ENCODE data around the gene LIMCH1. TPM values are rescaled to one million over a fixed set of nuclear protein-coding genes. Genes with fewer than 3 reads are reported as not detected.

The LIMCH1 gene
- total RNA-seq, 2 experiments from 2014 or later = not detected

DNA sequence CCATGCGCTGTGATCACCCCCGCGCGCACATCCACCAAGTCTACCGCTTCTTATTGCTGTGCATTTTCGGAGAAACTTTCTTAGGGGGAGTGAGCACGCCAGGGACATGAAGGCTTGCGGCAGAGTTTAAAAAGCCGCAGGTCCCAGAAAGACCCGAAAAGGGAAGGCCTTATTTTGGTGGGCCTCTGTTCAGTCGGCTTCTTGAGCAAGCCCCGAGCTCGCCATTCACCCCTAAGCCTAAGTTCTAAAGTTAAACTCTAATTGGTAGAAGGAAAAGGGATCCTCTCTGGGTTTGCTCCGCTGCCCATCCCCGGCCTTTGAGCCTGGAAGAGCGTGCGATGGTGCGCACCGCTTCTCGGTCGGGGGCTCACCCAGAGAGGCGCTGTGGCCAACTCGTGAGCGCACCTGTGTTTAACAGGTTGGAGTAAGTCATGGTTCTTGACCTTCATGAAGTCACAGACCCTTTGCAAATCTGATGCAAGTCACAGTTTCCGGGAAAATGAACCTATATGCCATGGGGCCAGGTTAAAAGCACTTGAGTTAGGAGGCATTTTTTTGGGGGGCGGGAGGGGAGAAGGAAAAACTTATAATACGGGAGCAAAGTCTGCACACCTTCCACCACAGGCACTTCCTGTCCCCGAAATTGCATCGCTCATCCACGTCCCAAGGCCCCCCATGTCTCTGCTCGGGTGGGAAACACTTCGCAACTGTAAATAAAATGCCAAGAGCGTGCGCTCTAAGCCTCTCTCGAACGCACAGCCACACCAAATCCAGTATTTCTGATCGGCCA lies 208.7 kb downstream of the LIMCH1 start:
- TF ChIP-seq, protein P1, sequence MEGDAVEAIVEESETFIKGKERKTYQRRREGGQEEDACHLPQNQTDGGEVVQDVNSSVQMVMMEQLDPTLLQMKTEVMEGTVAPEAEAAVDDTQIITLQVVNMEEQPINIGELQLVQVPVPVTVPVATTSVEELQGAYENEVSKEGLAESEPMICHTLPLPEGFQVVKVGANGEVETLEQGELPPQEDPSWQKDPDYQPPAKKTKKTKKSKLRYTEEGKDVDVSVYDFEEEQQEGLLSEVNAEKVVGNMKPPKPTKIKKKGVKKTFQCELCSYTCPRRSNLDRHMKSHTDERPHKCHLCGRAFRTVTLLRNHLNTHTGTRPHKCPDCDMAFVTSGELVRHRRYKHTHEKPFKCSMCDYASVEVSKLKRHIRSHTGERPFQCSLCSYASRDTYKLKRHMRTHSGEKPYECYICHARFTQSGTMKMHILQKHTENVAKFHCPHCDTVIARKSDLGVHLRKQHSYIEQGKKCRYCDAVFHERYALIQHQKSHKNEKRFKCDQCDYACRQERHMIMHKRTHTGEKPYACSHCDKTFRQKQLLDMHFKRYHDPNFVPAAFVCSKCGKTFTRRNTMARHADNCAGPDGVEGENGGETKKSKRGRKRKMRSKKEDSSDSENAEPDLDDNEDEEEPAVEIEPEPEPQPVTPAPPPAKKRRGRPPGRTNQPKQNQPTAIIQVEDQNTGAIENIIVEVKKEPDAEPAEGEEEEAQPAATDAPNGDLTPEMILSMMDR (IDR thresholded peaks at IDR 0.05) = no peak
- no peaks in the 10 kb centered on the region for H3K9me3 Mint-ChIP-seq
- H3K4me3 Mint-ChIP-seq = no peak overlapping the region
- ChIA-PET POLR2A (no interaction called here), CTCF (no interaction called here)
- no peaks in the 10 kb centered on the region for H3K4me1 Mint-ChIP-seq (ENCODE audit: low read depth)
- H3K27me3 Mint-ChIP-seq = peaks cover 68% of the 10 kb centered on the region
- no peak for DNase-seq
- intact Hi-C loops (cut with micrococcal nuclease) = loop anchor here (5.0 kb wide), 1 partner anchor 136 kb away; no protein-coding TSS in a partner anchor
- peaks cover 4% of the 10 kb centered on the region for H3K36me3 Mint-ChIP-seq (ENCODE audit: low read depth)
- no peak overlapping the region for H3K27ac Mint-ChIP-seq
- no peak for ATAC-seq

DNA sequence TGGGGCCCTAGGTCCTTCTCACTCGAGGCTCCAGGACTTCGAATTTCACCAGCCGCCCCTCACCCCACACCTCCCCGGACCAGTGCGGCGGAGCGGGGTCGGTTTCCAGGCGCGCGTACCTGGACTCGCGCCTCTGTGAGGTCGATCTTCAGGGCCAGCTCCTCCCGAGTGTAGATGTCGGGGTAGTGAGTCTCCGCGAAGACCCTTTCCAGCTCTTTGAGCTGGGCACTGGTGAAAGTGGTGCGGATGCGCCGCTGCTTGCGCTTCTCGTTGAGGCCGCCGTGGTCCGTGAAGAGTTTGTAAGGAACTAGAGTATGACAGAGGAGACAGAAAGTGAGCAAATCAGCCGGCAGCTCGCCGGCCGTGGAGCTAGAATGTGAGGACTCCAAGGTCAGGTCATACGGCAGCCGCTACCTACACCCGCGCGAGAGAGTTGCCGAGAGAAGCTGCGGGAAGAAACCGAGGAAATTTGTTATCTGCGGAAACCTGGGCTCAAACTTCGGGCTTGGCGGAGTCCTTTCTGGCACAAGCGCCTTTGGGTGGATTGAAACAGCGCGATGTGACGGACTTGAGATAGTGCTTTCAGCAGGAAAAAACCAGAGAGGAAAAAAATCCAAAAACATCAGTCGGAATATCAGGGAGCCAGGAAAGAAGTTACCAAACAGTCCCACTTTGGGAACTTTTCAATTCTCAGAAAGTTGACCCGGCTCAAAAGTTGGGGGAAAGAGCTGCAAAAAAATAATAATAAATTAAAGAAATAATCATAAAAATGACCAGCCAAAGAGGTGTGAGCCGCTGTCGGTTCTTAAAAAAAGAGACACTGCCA lies 209.5 kb downstream of the LIMCH1 start:
- TF ChIP-seq, protein P1 (IDR thresholded peaks at IDR 0.05) = no peak
- CTCF ChIA-PET = interaction anchor here (1.8 kb wide), 1 partner anchor 140 kb away, joined by 4 read pairs; no protein-coding TSS in a partner anchor
- H3K36me3 Mint-ChIP-seq (ENCODE audit: low read depth) = peaks cover 4% of the 10 kb centered on the region
- DNase-seq = no peak
- H3K9me3 Mint-ChIP-seq = no peaks in the 10 kb centered on the region
- no peaks in the 10 kb centered on the region for H3K4me1 Mint-ChIP-seq (ENCODE audit: low read depth)
- H3K27ac Mint-ChIP-seq = no peak overlapping the region
- POLR2A ChIA-PET = no interaction called here
- intact Hi-C loops (cut with micrococcal nuclease) = loop anchor here (5.0 kb wide), 1 partner anchor 135 kb away; no protein-coding TSS in a partner anchor
- H3K4me3 Mint-ChIP-seq = no peak overlapping the region
- H3K27me3 Mint-ChIP-seq = peaks cover 76% of the 10 kb centered on the region
- no peak for ATAC-seq

DNA sequence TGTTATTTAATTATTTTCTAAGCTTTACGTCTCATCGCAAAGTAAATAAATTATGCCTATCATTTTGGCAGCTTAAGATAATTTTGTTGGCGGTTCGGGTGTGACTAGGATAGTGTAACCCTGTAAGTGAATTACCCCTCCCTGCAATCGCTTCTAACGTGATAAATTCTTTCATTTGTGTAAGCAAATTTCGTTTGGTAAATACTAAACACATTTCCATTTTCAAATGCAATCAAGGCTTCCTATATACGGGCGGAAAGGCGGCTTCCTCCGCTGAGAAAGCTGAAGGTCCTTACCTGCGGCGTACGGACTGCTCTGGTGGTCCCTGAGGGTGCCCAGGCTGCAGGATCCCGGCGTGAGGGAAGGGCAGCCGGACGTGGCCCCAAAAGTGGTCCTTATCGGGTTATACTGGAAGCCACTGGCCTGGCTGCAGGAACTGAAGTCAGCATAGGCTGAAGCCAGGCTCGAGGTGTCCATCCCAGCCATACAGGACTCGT lies 210.2 kb downstream of the LIMCH1 start:
- Mint-ChIP-seq H3K27ac (no peak overlapping the region), H3K9me3 (no peaks in the 10 kb centered on the region), H3K36me3 (ENCODE audit: low read depth) (peaks cover 4% of the 10 kb centered on the region), H3K27me3 (peaks cover 82% of the 10 kb centered on the region), H3K4me1 (ENCODE audit: low read depth) (no peaks in the 10 kb centered on the region), H3K4me3 (no peak overlapping the region)
- intact Hi-C loops (cut with micrococcal nuclease) = loop anchor here (5.0 kb wide), 1 partner anchor 134 kb away; no protein-coding TSS in a partner anchor
- POLR2A ChIA-PET = no interaction called here
- TF ChIP-seq, protein P1 (IDR thresholded peaks at IDR 0.05) = no peak
- CTCF ChIA-PET = interaction anchor here (1.4 to 1.8 kb wide), 2 partner anchors 73 to 140 kb away, joined by 4 read pairs; no protein-coding TSS in a partner anchor
- DNase-seq = no peak
- no peak for ATAC-seq

DNA sequence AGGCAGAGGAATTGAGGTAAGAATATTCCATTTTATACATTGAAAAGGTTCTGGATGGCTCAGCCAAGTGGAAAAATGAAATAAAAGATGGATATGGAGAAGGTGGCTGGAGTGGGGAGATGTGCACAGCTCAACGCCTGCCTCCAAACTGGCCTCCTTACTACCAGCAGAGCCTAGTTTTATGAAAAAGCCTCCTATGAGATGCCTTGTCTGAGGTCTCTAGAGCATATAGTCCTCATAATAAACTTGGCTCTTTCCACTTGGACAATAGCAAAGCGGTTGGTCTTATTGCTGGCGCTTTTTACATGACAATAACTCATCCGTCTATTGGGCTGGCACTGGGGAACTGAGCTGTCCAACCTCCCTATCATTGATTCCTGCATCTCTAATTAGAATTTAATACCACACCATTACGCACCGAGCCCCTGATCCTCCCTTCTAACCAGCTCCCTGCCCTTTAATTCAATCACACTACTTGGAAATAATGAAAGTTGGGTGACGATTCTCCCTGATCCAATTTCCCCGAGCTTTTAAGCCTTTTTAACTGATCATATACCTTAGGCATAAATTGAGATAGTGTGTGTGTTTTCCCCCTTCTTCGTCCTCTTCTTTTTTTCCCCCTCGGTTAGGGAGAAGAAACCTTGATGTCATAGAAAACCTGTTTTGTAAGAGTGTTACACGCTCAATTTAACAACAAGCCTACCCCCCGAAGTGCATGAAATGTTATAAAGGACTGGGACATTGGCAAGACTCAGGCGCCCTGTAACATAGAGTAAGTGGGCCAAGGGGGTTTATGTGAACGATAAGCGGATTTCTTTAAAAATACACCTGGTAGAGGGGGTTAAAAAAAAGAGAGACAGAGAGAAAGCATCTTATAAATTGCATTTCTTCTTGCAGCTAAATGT lies 210.9 kb downstream of the LIMCH1 start, which contains the start of gene PHOX2B:
Gene PHOX2B, minus strand, starts transcription at position 155 of the 905 bp plus-strand sequence. Its CDS starts 115 bp downstream, at position 40.
- Mint-ChIP-seq H3K4me1 (ENCODE audit: low read depth) (no peaks in the 10 kb centered on the region), H3K27ac (no peak within 1 kb of the TSS), H3K4me3 (no peak within 1 kb of the TSS), H3K27me3 (peaks cover 83% of the 10 kb centered on the region), H3K9me3 (no peaks in the 10 kb centered on the region), H3K36me3 (ENCODE audit: low read depth) (peaks cover 4% of the 10 kb centered on the region)
- DNase-seq (no peak), ATAC-seq (no peak)
- intact Hi-C loops (cut with micrococcal nuclease) = loop anchor here (5.0 kb wide), 1 partner anchor 133 kb away; no protein-coding TSS in a partner anchor
- TF ChIP-seq, protein P1 (IDR thresholded peaks at IDR 0.05) = no peak
- ChIA-PET CTCF (interaction anchor here (1.1 to 1.8 kb wide), 3 partner anchors 55 to 139 kb away, joined by 3 to 4 read pairs (median 4); no protein-coding TSS in a partner anchor), POLR2A (no interaction called here)
